H9 (cell line): ENCODE results near the gene UFSP2. TPM values are rescaled to one million over a fixed set of nuclear protein-coding genes. Genes with fewer than 3 reads are reported as not detected.

Source experiments
- DNase-seq: peaks from one replicate; pipeline ENCODE4 v3.0.0-alpha.2; 2017
- H2AFZ ChIP-seq: one replicate; pipeline ENCODE4 v1.6.1; 2013; ENCODE audit warnings: mild to moderate bottlenecking, low read length, control low read depth, moderate library complexity
- H2AK5ac ChIP-seq: 2 replicates; pipeline ENCODE4 v1.6.1; 2013; ENCODE audit warnings: low read length, control low read depth, mixed read lengths; ENCODE audit not compliant: insufficient read length
- H2BK120ac ChIP-seq: one replicate; pipeline ENCODE4 v1.6.1; 2013; ENCODE audit warnings: low read depth, mild to moderate bottlenecking, low read length, control low read depth, inconsistent platforms; ENCODE audit not compliant: poor library complexity, severe bottlenecking
- H2BK12ac ChIP-seq: 2 replicates; pipeline ENCODE4 v1.6.1; 2013; ENCODE audit warnings: low read length, control low read depth, mixed read lengths, low read depth; ENCODE audit not compliant: insufficient read length
- H2BK15ac ChIP-seq: 2 replicates; pipeline ENCODE4 v1.6.1; 2013; ENCODE audit warnings: low read depth, low read length, control low read depth
- H2BK20ac ChIP-seq: one replicate; pipeline ENCODE4 v1.6.1; 2013; ENCODE audit warnings: low read depth, mild to moderate bottlenecking, low read length, control low read depth, inconsistent platforms; ENCODE audit not compliant: poor library complexity, severe bottlenecking
- H2BK5ac ChIP-seq: 2 replicates; pipeline ENCODE4 v1.6.1; 2013; ENCODE audit warnings: low read length, control low read depth, mixed read lengths; ENCODE audit not compliant: insufficient read length
- H3K14ac ChIP-seq: 2 replicates; pipeline ENCODE4 v1.6.1; 2013; ENCODE audit warnings: low read length, control low read depth; ENCODE audit not compliant: insufficient read depth
- H3K18ac ChIP-seq: 2 replicates; pipeline ENCODE4 v1.6.1; 2013; ENCODE audit warnings: low read depth, mild to moderate bottlenecking, mixed read lengths, low read length, control low read depth; ENCODE audit not compliant: insufficient read length
- H3K23ac ChIP-seq: 2 replicates; pipeline ENCODE4 v1.6.1; 2013; ENCODE audit warnings: low read length, control low read depth, mixed read lengths, low read depth; ENCODE audit not compliant: insufficient read length
- H3K23me2 ChIP-seq: 2 replicates; pipeline ENCODE4 v1.6.1; 2013; ENCODE audit warnings: low read depth, mild to moderate bottlenecking, mixed read lengths, low read length, control low read depth; ENCODE audit not compliant: insufficient read length, poor library complexity, severe bottlenecking
- H3K27ac ChIP-seq: 2 replicates; pipeline ENCODE4 v1.5.1; 2013; ENCODE audit warnings: low read length, control low read depth, mixed read lengths, low read depth; ENCODE audit not compliant: insufficient read length
- H3K27me3 ChIP-seq: 2 replicates; pipeline ENCODE4 v1.6.1; 2013; ENCODE audit warnings: low read length, control low read depth, inconsistent platforms; ENCODE audit not compliant: insufficient read depth
- H3K4ac ChIP-seq: 2 replicates; pipeline ENCODE4 v1.6.1; 2013; ENCODE audit warnings: low read depth, mild to moderate bottlenecking, control low read depth, inconsistent platforms, low read length, moderate library complexity
- H3K4me1 ChIP-seq: 2 replicates; pipeline ENCODE4 v1.6.1; 2013; ENCODE audit warnings: low read length, control low read depth, inconsistent platforms; ENCODE audit not compliant: insufficient read depth
- H3K4me2 ChIP-seq: 2 replicates; pipeline ENCODE4 v1.6.1; 2013; ENCODE audit warnings: low read length, control low read depth, mixed read lengths; ENCODE audit not compliant: insufficient read length, insufficient read depth
- H3K56ac ChIP-seq: 2 replicates; pipeline ENCODE4 v1.6.1; 2013; ENCODE audit warnings: low read depth, mild to moderate bottlenecking, mixed read lengths, low read length, control low read depth; ENCODE audit not compliant: insufficient read length
- H3K79me1 ChIP-seq: 2 replicates; pipeline ENCODE4 v1.6.1; 2013; ENCODE audit warnings: low read depth, mild to moderate bottlenecking, moderate library complexity, low read length, control low read depth, inconsistent platforms; ENCODE audit not compliant: insufficient read depth, poor library complexity, severe bottlenecking
- H3K79me2 ChIP-seq: 2 replicates; pipeline ENCODE4 v1.6.1; 2013; ENCODE audit warnings: low read length, control low read depth, inconsistent platforms; ENCODE audit not compliant: insufficient read depth
- H3K9ac ChIP-seq: 2 replicates; pipeline ENCODE4 v1.6.1; 2013; ENCODE audit warnings: low read length, control low read depth, mixed read lengths; ENCODE audit not compliant: insufficient read length; ENCODE audit errors: extremely low read depth
- H3K9me3 ChIP-seq: one replicate; pipeline ENCODE4 v1.6.1; 2013; ENCODE audit warnings: low read depth, low read length, inconsistent platforms; ENCODE audit not compliant: control insufficient read depth
- H3T11ph ChIP-seq: one replicate; pipeline ENCODE4 v1.6.1; 2013; ENCODE audit warnings: mild to moderate bottlenecking, low read length, control low read depth, inconsistent platforms
- H4K20me1 ChIP-seq: one replicate; pipeline ENCODE4 v1.6.1; 2013; ENCODE audit not compliant: control insufficient read depth, insufficient read length, insufficient read depth
- H4K5ac ChIP-seq: 2 replicates; pipeline ENCODE4 v1.6.1; 2013; ENCODE audit warnings: low read depth, mild to moderate bottlenecking, mixed read lengths, low read length, control low read depth; ENCODE audit not compliant: insufficient read length
- H4K8ac ChIP-seq: replicated peaks from 2 replicates; pipeline ENCODE4 v1.6.1; 2013; ENCODE audit warnings: low read length, control low read depth, mixed read lengths, low read depth; ENCODE audit not compliant: insufficient read length
- H4K91ac ChIP-seq: 2 replicates; pipeline ENCODE4 v1.6.1; 2013; ENCODE audit warnings: low read depth, mild to moderate bottlenecking, moderate library complexity, mixed read lengths, low read length, control low read depth; ENCODE audit not compliant: insufficient read length
- H3K27ac Mint-ChIP-seq, 3 experiments: 2 replicates in 2 of 3; 3 replicates in 1 of 3; pipeline ENCODE4 v1.8.0; 2020 to 2021; ENCODE audit warnings: mixed read lengths in 3 of 3, mild to moderate bottlenecking in 1 of 3, moderate library complexity in 1 of 3
- H3K27me3 Mint-ChIP-seq: 2 replicates; pipeline ENCODE4 v1.8.0; 2021; ENCODE audit warnings: low read depth, mild to moderate bottlenecking, moderate library complexity, mixed read lengths
- H3K36me3 Mint-ChIP-seq, 3 experiments: 2 replicates in 2 of 3; 3 replicates in 1 of 3; pipeline ENCODE4 v1.8.0; 2020 to 2021; ENCODE audit warnings: low read depth in 3 of 3, mixed read lengths in 3 of 3; ENCODE audit not compliant: insufficient read depth in 1 of 3
- H3K4me1 Mint-ChIP-seq, 2 experiments: 2 replicates each; pipeline ENCODE4 v1.8.0; 2020; ENCODE audit warnings: mixed read lengths in 2 of 2
- H3K4me3 Mint-ChIP-seq, 2 experiments: 2 replicates in 1 of 2; 3 replicates in 1 of 2; pipeline ENCODE4 v1.8.0; 2020 to 2021; ENCODE audit warnings: mild to moderate bottlenecking in 2 of 2, mixed read lengths in 2 of 2, moderate library complexity in 1 of 2
- H3K9me3 Mint-ChIP-seq, 2 experiments: 2 replicates in 1 of 2; 3 replicates in 1 of 2; pipeline ENCODE4 v1.8.0; 2020; ENCODE audit warnings: mild to moderate bottlenecking in 2 of 2, mixed read lengths in 2 of 2, moderate library complexity in 1 of 2
- CTCF ChIP-seq: fragments of 200-600 bp; sonication (generic); conservative IDR thresholded peaks from 3 replicates; pipeline ENCODE4 v1.8.0; 2021; ENCODE audit warnings: antibody characterized with exemption, mild to moderate bottlenecking
- whole genome bisulfite sequencing: extraction: QIAGEN DNeasy Blood & Tissue Kit; methylation state at CpG from one replicate; pipeline ENCODE4 v1.1.7; 2013; ENCODE audit warnings: missing lambda C conversion rate, low lambda C conversion rate, mixed read lengths; ENCODE audit not compliant: insufficient read length; ENCODE audit errors: extremely low coverage; 5-methylcytosine and 5-hydroxymethylcytosine counted together
- total RNA-seq: library from RNA; stranded (reverse); gene quantifications from 2 replicates; pipeline ENCODE4 v1.2.1, GENCODE V29; 2021

Gene UFSP2
- total RNA-seq, 1 experiment from 2014 or later = 41.1 TPM

DNA sequence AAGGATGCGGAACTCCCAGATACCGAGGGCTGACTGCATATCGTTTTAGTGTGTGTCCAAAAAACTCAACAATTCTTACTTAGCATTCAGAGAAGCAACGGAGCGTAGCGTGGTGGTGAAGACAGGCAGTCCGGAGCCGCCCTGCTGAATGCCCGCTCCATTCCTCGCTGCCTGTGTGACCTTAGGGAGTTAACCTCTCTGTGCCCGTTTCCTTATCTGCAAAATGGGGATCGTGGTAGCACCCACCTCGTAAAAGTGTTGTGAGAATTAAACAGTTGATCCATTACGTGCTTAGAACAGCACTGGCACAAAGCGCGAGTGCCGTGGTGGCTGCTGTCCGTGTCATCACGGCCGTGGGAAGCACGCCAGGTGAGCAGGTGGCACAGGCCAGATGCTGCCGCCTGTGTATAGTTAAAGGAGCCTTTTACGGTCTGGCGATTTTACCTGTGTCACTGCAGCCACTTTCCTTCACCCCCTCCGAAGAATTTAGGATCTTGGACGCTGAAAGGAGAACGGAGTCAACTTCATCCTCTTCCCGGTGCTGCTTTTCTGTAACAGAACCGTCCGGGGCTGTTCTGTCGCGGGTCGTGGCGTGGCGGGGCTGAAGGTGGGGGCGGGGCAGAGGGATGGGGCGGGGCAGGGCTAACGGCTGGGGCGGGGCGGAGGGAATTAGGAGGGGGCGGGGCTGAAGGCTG, 44.9 kb upstream of the UFSP2 start:
- no peak overlapping the region for H4K91ac ChIP-seq
- no CpG with 5 or more reads among the region's 41 CpGs for WGBS
- peak overlapping the region; percentile 30 for H3K9ac ChIP-seq
- H2AK5ac ChIP-seq = no peak overlapping the region
- no peak overlapping the region for H3K27ac ChIP-seq
- H4K20me1 ChIP-seq = no peaks in the 10 kb centered on the region
- H2BK12ac ChIP-seq = no peak overlapping the region
- no peak overlapping the region for H3T11ph ChIP-seq
- no peaks in the 10 kb centered on the region for H3K79me2 ChIP-seq
- Mint-ChIP-seq H3K36me3 (no peaks in the 10 kb centered on the region; a peak in 1 of 7 replicates), H3K9me3 (no peaks in the 10 kb centered on the region; a peak in 2 of 5 replicates), H3K4me3 (peak overlapping the region; percentile 85 to 90), H3K27ac (no peak overlapping the region), H3K27me3 (peaks cover 37% of the 10 kb centered on the region), H3K4me1 (peaks cover 13 to 17% of the 10 kb centered on the region in 2 experiments)
- peak overlapping the region; percentile 18 for H3K18ac ChIP-seq
- no peak overlapping the region for H2BK15ac ChIP-seq
- no peaks in the 10 kb centered on the region for H3K4me1 ChIP-seq
- H4K8ac ChIP-seq = no peak overlapping the region
- no peak overlapping the region for H3K23ac ChIP-seq
- no peak overlapping the region for H3K14ac ChIP-seq
- H4K5ac ChIP-seq = no peak overlapping the region
- H3K9me3 ChIP-seq = no peaks in the 10 kb centered on the region
- H3K23me2 ChIP-seq = peaks cover 12% of the 10 kb centered on the region
- H2AFZ ChIP-seq = peak overlapping the region; percentile 96
- H2BK20ac ChIP-seq = no peak overlapping the region
- no peak overlapping the region for H2BK120ac ChIP-seq
- TF ChIP-seq CTCF = no peak
- no peak overlapping the region for H2BK5ac ChIP-seq
- H3K27me3 ChIP-seq = no peaks in the 10 kb centered on the region; the same call in 1 of the 2 replicates
- H3K56ac ChIP-seq = no peak overlapping the region
- no peaks in the 10 kb centered on the region for H3K79me1 ChIP-seq
- peak; percentile 55 for DNase-seq
- H3K4ac ChIP-seq = no peak overlapping the region
- H3K4me2 ChIP-seq = peak overlapping the region; percentile 98
